NCI-H82 treated with DMSO at 0.1 percent for 48 hours (cell line): ENCODE measurements around the gene TWIST1.

Source experiments
- DNase-seq: peaks from one replicate; lab custom pipeline; 2025; ENCODE audit not compliant: unreplicated experiment; lab: John Stamatoyannopoulos, UW

TWIST1 gene

DNA sequence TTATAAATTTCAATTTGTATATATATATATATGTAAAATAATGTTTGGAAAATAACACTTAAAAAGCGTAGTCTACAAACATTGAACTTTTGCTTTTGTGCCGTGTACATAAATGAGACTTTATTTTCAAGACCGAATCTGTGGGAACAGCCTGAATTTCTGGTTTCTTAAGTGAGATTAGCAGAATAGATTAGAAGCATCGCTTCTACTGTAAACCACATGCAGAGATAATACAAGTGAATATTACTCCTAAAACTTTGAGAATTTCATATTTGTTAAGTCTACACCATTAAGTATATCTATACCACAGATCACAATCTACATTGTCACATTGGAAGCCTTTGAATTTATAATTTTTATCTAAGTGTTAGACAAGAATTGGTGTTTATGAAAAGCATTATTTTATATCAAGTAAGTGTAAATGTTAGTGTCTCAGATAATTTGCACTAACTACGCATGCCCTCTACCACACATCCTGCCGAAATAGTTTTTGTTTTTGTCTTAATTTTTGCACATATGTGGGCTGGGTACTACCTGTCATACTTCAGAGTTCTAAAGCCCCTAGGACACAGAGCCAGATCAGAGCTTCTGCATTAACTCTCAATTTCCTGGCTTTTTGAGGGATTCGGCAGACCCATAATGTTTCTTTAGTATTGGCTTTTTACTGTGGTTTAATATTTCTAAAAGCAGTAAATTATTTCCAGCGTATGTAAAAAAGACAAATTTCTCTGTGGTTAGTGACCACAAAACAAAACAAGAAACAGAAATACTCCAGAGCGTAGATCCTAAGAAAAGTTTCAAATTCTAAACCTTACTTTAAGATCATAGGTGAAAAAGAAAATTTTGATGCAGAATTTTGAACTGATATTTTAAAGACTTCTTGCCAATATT, 20.0 kb downstream of the TWIST1 start:
- no peak for DNase-seq

- DNase-seq = no peak
Observed at GRCh38 chr7:19095353-19095860, 22.0 kb downstream of the TWIST1 start.

- DNase-seq = no peak
Observed at GRCh38 chr7:19094598-19095352, 22.7 kb downstream of the TWIST1 start.

DNA sequence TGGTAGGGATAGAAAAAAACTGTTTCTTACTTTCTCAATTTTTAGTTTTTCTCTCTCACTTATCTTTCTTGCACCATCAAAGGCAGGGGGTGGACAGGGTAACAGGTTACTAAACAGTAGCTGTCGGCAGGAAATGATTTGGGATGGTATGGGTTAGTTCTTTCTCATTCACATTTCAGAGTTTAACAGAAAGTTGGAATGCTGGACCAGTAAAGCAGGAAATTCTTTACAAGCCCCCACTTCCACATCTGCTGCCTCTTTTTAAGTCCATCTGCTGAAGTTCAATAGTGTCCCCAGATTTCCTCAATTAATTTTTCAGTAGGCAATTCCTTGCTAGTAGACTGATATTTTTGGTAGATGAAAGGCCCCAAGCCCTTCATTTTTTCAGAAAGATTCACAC, 23.3 kb downstream of the TWIST1 start:
- no peak for DNase-seq

- no peak for DNase-seq
Observed at GRCh38 chr7:19091550-19092200, 25.8 kb downstream of the TWIST1 start.

- no peak for DNase-seq
Observed at GRCh38 chr7:19090526-19090925, 26.9 kb downstream of the TWIST1 start.

DNA sequence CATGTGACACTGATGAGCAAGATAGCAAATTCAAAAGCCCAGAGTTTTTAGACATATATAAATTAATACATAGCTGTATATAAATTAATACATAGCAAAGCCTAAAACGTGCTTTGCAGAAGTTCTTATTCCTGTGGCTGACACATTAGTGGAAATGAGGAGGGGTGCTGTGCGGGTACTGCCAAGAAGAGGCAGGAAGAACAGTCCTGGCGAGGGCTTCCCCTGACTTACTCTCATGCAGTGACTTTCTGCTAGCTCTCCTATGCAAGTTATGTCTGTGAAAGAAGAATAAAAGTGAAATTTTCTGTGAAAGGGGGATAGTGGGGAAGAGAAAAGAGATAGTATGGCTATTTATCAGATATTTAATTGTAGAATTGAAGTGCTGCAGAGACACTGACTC, 27.6 kb downstream of the TWIST1 start:
- no peak for DNase-seq

DNA sequence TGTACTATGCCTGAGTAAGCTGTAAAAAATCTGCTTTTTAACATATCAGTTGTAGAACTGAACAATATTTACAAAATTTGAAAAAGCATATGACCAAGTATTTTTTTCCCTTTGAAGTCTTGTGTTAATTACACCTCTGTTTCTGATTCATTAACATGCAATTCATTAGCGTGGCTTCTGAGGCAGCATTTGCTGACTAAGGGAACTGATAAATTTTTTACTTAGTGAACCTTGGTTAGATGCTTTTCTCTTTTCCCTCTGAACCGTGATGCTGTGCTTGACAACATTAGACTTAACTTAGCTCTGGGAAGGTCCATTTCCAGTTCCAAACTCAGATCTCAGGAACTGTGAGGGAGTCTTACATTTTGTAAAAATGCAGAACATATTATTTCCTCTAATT, 28.1 kb downstream of the TWIST1 start:
- no peak for DNase-seq

GRCh38 chr7:19080093-19080492, 37.3 kb downstream of the TWIST1 start:
- DNase-seq = no peak

- no peak for DNase-seq
Observed at GRCh38 chr7:19079066-19079465, 38.4 kb downstream of the TWIST1 start.

GRCh38 chr7:19069842-19070241, 47.6 kb downstream of the TWIST1 start:
- DNase-seq = no peak

GRCh38 chr7:19066170-19066569, 51.3 kb downstream of the TWIST1 start:
- no peak for DNase-seq
